Smooth muscle cell (in vitro differentiated cells): ENCODE measurements around the gene TH. TPM values are rescaled to one million over a fixed set of nuclear protein-coding genes. Genes with fewer than 3 reads are reported as not detected.
A peak's percentile ranks its signal among the peaks of the same experiment; 100 is the strongest.

Experiments
- DNase-seq: peaks from one replicate; lab custom pipeline; 2025; ENCODE audit not compliant: unreplicated experiment; lab: John Stamatoyannopoulos, UW
- H2AFZ ChIP-seq: fragments of 200-600 bp; sonication (generic); 2 replicates; pipeline ENCODE4 v1.6.0; 2016; ENCODE audit warnings: antibody characterized with exemption, low read depth, mild to moderate bottlenecking
- H3F3A ChIP-seq: fragments of 200-600 bp; sonication (generic); 2 replicates; pipeline ENCODE4 v1.6.0; 2017; ENCODE audit warnings: antibody characterized with exemption, low read depth
- H3K27ac ChIP-seq: fragments of 200-600 bp; sonication (generic); 2 replicates; pipeline ENCODE4 v1.5.1; 2016; ENCODE audit warnings: low read depth, mild to moderate bottlenecking
- H3K27me3 ChIP-seq: fragments of 200-600 bp; sonication (generic); 2 replicates; pipeline ENCODE4 v1.6.1; 2016; ENCODE audit warnings: low read depth, mild to moderate bottlenecking
- H3K36me3 ChIP-seq: fragments of 200-600 bp; sonication (generic); 2 replicates; pipeline ENCODE4 v1.5.1; 2016; ENCODE audit warnings: low read depth
- H3K4me1 ChIP-seq: fragments of 200-600 bp; sonication (generic); 2 replicates; pipeline ENCODE4 v1.5.1; 2016; ENCODE audit warnings: low read depth
- H3K4me2 ChIP-seq: fragments of 200-600 bp; sonication (generic); 2 replicates; pipeline ENCODE4 v1.6.0; 2016; ENCODE audit warnings: mild to moderate bottlenecking
- H3K4me3 ChIP-seq: fragments of 200-600 bp; sonication (generic); 2 replicates; pipeline ENCODE4 v1.5.1; 2016; ENCODE audit warnings: mild to moderate bottlenecking
- H3K79me2 ChIP-seq: fragments of 200-600 bp; sonication (generic); 2 replicates; pipeline ENCODE4 v1.6.0; 2016; ENCODE audit warnings: low read depth, mild to moderate bottlenecking
- H3K9ac ChIP-seq: fragments of 200-600 bp; sonication (generic); 2 replicates; pipeline ENCODE4 v1.6.0; 2016; ENCODE audit warnings: low read depth
- H3K9me3 ChIP-seq: fragments of 200-600 bp; sonication (generic); replicated peaks from 2 replicates; pipeline ENCODE4 v1.5.1; 2016; ENCODE audit warnings: low read depth
- H4K20me1 ChIP-seq: fragments of 200-600 bp; sonication (generic); 2 replicates; pipeline ENCODE4 v1.6.0; 2016; ENCODE audit warnings: low read depth
- CTCF ChIP-seq: fragments of 200-600 bp; sonication (generic); IDR thresholded peaks from 2 replicates; pipeline ENCODE4 v1.5.1; 2017; ENCODE audit warnings: borderline replicate concordance, mild to moderate bottlenecking, antibody characterized with exemption; ENCODE audit not compliant: insufficient read depth, poor library complexity, severe bottlenecking
- WGBS: methylation state at CpG from one replicate; pipeline ENCODE4 v1.1.7; 2016; ENCODE audit warnings: low lambda C conversion rate; 5-methylcytosine and 5-hydroxymethylcytosine counted together
- polyA plus RNA-seq: library from polyadenylated mRNA; unstranded; fragments of >200 nt; fragmentation: Nextera tagmentation; extraction: Ambion mirVana; gene quantifications from 2 replicates; pipeline ENCODE4 v1.2.1, GENCODE V29; 2016
- total RNA-seq: library from RNA; depleted of rRNA; stranded (reverse); fragments of >200 nt; gene quantifications from 2 replicates; pipeline ENCODE4 v1.2.3, GENCODE V29; 2014

The TH gene
- total and polyA plus RNA-seq, 2 experiments from 2014 or later, result not detected

- no peak overlapping the region for H3K4me2 ChIP-seq
- H3F3A ChIP-seq, result no peaks in the 10 kb centered on the region
Observed at GRCh38 chr11:2175659-2176058, 4.0 kb upstream of the TH start.

GRCh38 chr11:2174361-2174760 lies 2.7 kb upstream of the TH start:
- Histone ChIP-seq H3K36me3 (no peaks in the 10 kb centered on the region), H3K27me3 (no peaks in the 10 kb centered on the region), H2AFZ (no peak overlapping the region), H3K4me1 (peaks cover 4% of the 10 kb centered on the region), H3K79me2 (no peaks in the 10 kb centered on the region), H3K9me3 (no peaks in the 10 kb centered on the region), H3K9ac (no peak overlapping the region), H3F3A (no peaks in the 10 kb centered on the region), H4K20me1 (no peaks in the 10 kb centered on the region), H3K27ac (no peak overlapping the region), H3K4me3 (no peak overlapping the region), H3K4me2 (no peak overlapping the region)
- TF ChIP-seq CTCF, result no peak
- 93% methylated on average over 11 of the region's 11 CpGs for WGBS
- no peak for DNase-seq

More at GRCh38 chr11:2175659-2176058, 4.0 kb upstream of the TH start:
- no peaks in the 10 kb centered on the region for H3K9me3 ChIP-seq
- H4K20me1 ChIP-seq, result no peaks in the 10 kb centered on the region
- peaks cover 4% of the 10 kb centered on the region for H3K4me1 ChIP-seq
- no peak for TF ChIP-seq CTCF
- H2AFZ ChIP-seq, result no peak overlapping the region
- 56% methylated on average over 12 of the region's 13 CpGs for WGBS
- DNase-seq, result no peak
- no peak overlapping the region for H3K9ac ChIP-seq
- no peaks in the 10 kb centered on the region for H3K79me2 ChIP-seq
- no peak overlapping the region for H3K27ac ChIP-seq
- no peak overlapping the region for H3K4me3 ChIP-seq
- H3K27me3 ChIP-seq, result no peaks in the 10 kb centered on the region
- H3K36me3 ChIP-seq, result no peaks in the 10 kb centered on the region

- no peak overlapping the region for H3K9ac ChIP-seq
- 74% methylated on average over 11 of the region's 11 CpGs for WGBS
- no peak for DNase-seq
- H2AFZ ChIP-seq, result no peak overlapping the region
- no peaks in the 10 kb centered on the region for H3K36me3 ChIP-seq
- H3K4me1 ChIP-seq, result no peaks in the 10 kb centered on the region
- no peaks in the 10 kb centered on the region for H3K79me2 ChIP-seq
- H3K4me3 ChIP-seq, result no peak overlapping the region
- no peak for TF ChIP-seq CTCF
- H3K4me2 ChIP-seq, result no peak overlapping the region
- H3F3A ChIP-seq, result no peaks in the 10 kb centered on the region
- H4K20me1 ChIP-seq, result no peaks in the 10 kb centered on the region
- H3K9me3 ChIP-seq, result no peaks in the 10 kb centered on the region
- no peaks in the 10 kb centered on the region for H3K27me3 ChIP-seq
- no peak overlapping the region for H3K27ac ChIP-seq
Observed at GRCh38 chr11:2173761-2174160, 2.1 kb upstream of the TH start.

- H3F3A ChIP-seq, result no peaks in the 10 kb centered on the region
- H3K4me3 ChIP-seq, result no peak overlapping the region
- WGBS, result 81% methylated on average over 16 of the region's 16 CpGs
- no peaks in the 10 kb centered on the region for H3K36me3 ChIP-seq
- no peak overlapping the region for H2AFZ ChIP-seq
- H3K27me3 ChIP-seq, result no peaks in the 10 kb centered on the region
- no peaks in the 10 kb centered on the region for H3K79me2 ChIP-seq
- H3K4me1 ChIP-seq, result no peaks in the 10 kb centered on the region
- no peak overlapping the region for H3K4me2 ChIP-seq
- H4K20me1 ChIP-seq, result no peaks in the 10 kb centered on the region
- no peak overlapping the region for H3K27ac ChIP-seq
- peak; percentile 28 for TF ChIP-seq CTCF
- DNase-seq, result no peak
- no peaks in the 10 kb centered on the region for H3K9me3 ChIP-seq
- no peak overlapping the region for H3K9ac ChIP-seq
Observed at GRCh38 chr11:2173150-2173693, 1.6 kb upstream of the TH start.
